ENCODE results near the gene TDRD3. TPM values are rescaled to one million over a fixed set of nuclear protein-coding genes. Genes with fewer than 3 reads are reported as not detected.

The TDRD3 gene
- 6.9 TPM for polyA plus RNA-seq (2013, experiment 1 of 2)
- 7.4 TPM for polyA plus RNA-seq (2013, experiment 2 of 2)

DNA sequence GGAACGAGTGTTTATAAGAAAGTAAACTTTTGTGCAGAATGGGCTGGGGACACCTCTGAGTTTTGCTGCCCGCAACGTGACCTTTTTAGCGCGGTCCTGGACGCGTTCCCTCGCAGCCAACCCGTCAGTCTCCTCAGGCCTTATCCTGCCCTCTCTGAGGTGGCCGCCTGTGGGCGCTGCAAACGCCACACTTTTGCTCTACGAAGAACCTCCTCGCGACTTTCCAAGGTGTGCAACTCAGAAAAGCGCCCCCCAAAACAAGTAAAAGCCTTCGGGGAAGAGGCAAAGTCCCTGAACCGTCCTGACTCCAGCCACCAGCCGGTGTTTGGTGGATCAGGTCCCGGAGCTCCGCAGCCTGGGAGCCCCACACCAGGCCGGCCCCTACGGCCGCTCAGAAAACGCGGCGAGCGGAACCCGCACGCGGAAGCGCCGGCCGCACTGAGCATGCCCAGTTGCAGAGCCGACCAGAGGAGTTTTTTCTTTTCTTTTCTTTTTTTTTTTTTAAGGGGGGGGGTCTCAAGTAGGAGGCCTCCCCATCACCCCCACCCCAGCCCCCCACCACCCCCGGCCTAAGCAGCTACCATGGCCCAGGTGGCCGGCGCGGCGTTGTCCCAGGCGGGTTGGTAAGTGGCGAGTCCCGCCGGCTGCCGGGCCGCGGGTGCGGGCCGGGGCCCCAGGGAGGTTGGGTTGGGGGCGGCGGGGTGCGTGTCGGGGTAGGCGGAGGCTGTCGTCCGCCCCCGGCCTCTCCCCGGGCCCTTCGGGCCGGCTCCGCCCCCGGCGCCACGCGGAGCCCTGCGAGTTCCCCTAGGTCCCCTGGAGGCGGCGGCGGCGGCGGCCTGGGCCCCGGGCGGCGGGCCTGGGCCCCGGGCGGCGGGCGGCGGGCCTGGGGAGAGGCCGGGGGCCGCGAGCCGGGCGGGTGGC, at the start of gene TDRD3:
Gene TDRD3 (plus strand): TSS at position 438 of the 921 bp plus-strand sequence. CDS start 145 bp downstream, at position 583.
- Histone ChIP-seq H3K9ac (ENCODE audit: low read length) (peak within 1 kb of the TSS; percentile 98), H3K4me3 (ENCODE audit: insufficient read depth in 1 of 2, low read depth in 1 of 2, low read length in 2 of 2) (peak within 1 kb of the TSS; percentile 77 to 96), H2BK12ac (ENCODE audit: low read length in 2 of 2) (peak within 1 kb of the TSS in 1 of 2 experiments; percentile 25), H4K91ac (ENCODE audit: low read length) (peak within 1 kb of the TSS; percentile 86), H3K18ac (ENCODE audit: low read depth in 1 of 2, low read length in 2 of 2) (peak within 1 kb of the TSS; percentile 89 to 93), H3K79me1 (replicated peaks; ENCODE audit: low read length, poor library complexity, severe bottlenecking) (peaks cover 9% of the 10 kb centered on the region), H3K27ac (ENCODE audit: low read length, poor library complexity, severe bottlenecking) (peak within 1 kb of the TSS; percentile 97), H3K4me2 (ENCODE audit: low read length, poor library complexity, severe bottlenecking) (peak within 1 kb of the TSS; percentile 91), H4K8ac (ENCODE audit: low read length) (peak within 1 kb of the TSS; percentile 94), H2AFZ (ENCODE audit: low read depth, low read length) (peak within 1 kb of the TSS; percentile 71), H3K36me3 (ENCODE audit: control insufficient read depth in 1 of 2, insufficient read depth in 2 of 2, low read depth in 1 of 2, low read length in 2 of 2) (no peaks in the 10 kb centered on the region), H3K4ac (ENCODE audit: low read depth in 1 of 2, low read length in 2 of 2) (peak within 1 kb of the TSS; percentile 82 to 91), H3K23ac (ENCODE audit: low read length in 2 of 2) (peak within 1 kb of the TSS in 1 of 2 experiments; percentile 35), H3K9me3 (ENCODE audit: control insufficient read depth, low read length) (no peaks in the 10 kb centered on the region), H2AK5ac (ENCODE audit: low read length, severe bottlenecking) (no peak within 1 kb of the TSS), H3K14ac (ENCODE audit: low read length in 2 of 2) (peak within 1 kb of the TSS; percentile 74 to 86), H3K27me3 (ENCODE audit: control insufficient read depth in 1 of 2, insufficient read depth in 1 of 2, low read length in 2 of 2) (no peaks in the 10 kb centered on the region), H2BK5ac (ENCODE audit: low read depth, low read length, poor library complexity, severe bottlenecking) (peak within 1 kb of the TSS; percentile 95), H3K4me1 (ENCODE audit: control insufficient read depth, insufficient read depth, low read depth, low read length) (no peaks in the 10 kb centered on the region), H2BK120ac (ENCODE audit: low read depth, low read length) (peak within 1 kb of the TSS; percentile 89), H2BK15ac (ENCODE audit: low read depth, poor library complexity, severe bottlenecking) (peak within 1 kb of the TSS; percentile 63)
- peak; percentile 92 for DNase-seq
- under 1% methylated on average over 38 of the region's 84 CpGs for WGBS

DNA sequence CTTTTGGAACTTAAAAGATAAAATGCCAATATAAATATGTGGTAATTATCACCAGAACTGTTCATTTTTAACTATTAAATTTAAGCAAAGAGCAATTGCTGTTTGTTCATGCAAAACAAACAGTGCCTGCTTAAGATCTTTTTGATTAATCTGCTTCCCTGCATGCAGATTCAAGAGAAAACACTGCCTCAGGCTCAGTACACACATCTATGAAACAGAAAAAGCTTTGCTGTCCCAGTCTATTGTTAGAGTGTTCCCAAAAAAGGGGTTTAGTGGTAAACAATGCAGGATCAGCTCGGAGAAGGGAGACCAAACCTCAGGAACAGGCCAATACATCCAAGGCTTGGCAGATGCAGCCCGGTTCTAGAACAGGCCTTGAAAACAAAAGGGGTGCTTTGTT, 49.3 kb upstream of the TDRD3 start:
- no peak overlapping the region for H3K4me2 ChIP-seq (ENCODE audit: low read length, poor library complexity, severe bottlenecking)
- no peak overlapping the region for H3K9ac ChIP-seq (ENCODE audit: low read length)
- no peak overlapping the region for H2AFZ ChIP-seq (ENCODE audit: low read depth, low read length)
- no peak overlapping the region for H2BK5ac ChIP-seq (ENCODE audit: low read depth, low read length, poor library complexity, severe bottlenecking)
- no peaks in the 10 kb centered on the region for H3K79me1 ChIP-seq (replicated peaks; ENCODE audit: low read length, poor library complexity, severe bottlenecking)
- H2BK12ac ChIP-seq (ENCODE audit: low read length in 2 of 2) = no peak overlapping the region
- H3K9me3 ChIP-seq (ENCODE audit: control insufficient read depth, low read length) = no peaks in the 10 kb centered on the region
- peaks cover 0 to 42% of the 10 kb centered on the region in 2 experiments for H3K27me3 ChIP-seq (ENCODE audit: control insufficient read depth in 1 of 2, insufficient read depth in 1 of 2, low read length in 2 of 2)
- WGBS = 86% methylated on average over 2 of the region's 2 CpGs
- H3K4me1 ChIP-seq (ENCODE audit: control insufficient read depth, insufficient read depth, low read depth, low read length) = peaks cover 4% of the 10 kb centered on the region
- no peak overlapping the region for H3K4ac ChIP-seq (ENCODE audit: low read depth in 1 of 2, low read length in 2 of 2)
- H3K23ac ChIP-seq (ENCODE audit: low read length in 2 of 2) = no peak overlapping the region
- no peak overlapping the region for H2BK15ac ChIP-seq (ENCODE audit: low read depth, poor library complexity, severe bottlenecking)
- H2AK5ac ChIP-seq (ENCODE audit: low read length, severe bottlenecking) = peak overlapping the region; percentile 21
- H3K36me3 ChIP-seq (ENCODE audit: control insufficient read depth in 1 of 2, insufficient read depth in 2 of 2, low read depth in 1 of 2, low read length in 2 of 2) = no peaks in the 10 kb centered on the region
- no peak overlapping the region for H4K91ac ChIP-seq (ENCODE audit: low read length)
- no peak overlapping the region for H3K18ac ChIP-seq (ENCODE audit: low read depth in 1 of 2, low read length in 2 of 2)
- H4K8ac ChIP-seq (ENCODE audit: low read length) = no peak overlapping the region
- H3K4me3 ChIP-seq (ENCODE audit: insufficient read depth in 1 of 2, low read depth in 1 of 2, low read length in 2 of 2) = no peak overlapping the region
- no peak overlapping the region for H3K27ac ChIP-seq (ENCODE audit: low read length, poor library complexity, severe bottlenecking)
- no peak for DNase-seq
- no peak overlapping the region for H2BK120ac ChIP-seq (ENCODE audit: low read depth, low read length)
- H3K14ac ChIP-seq (ENCODE audit: low read length in 2 of 2) = no peak overlapping the region

DNA sequence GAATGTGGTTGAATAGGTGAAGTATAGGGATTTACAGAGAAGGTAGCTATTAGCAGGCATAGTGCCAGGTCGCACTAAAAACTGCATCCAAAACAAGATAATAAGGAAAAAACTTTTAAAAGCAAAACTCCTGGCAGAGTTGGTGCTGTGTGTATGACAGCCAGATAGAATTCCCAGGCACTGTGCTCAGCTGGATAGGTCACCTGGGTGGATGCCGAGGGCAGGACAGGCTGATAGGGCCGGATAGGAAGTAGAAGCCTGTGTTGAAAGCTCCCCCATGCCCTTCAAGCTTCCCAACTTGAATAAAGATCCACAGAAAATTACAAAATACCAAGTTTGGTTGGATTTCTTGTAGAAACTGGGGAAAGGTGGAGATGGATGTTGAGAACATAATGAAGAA, 48.9 kb upstream of the TDRD3 start:
- WGBS = no CpG with 5 or more reads among the region's 3 CpGs

DNA sequence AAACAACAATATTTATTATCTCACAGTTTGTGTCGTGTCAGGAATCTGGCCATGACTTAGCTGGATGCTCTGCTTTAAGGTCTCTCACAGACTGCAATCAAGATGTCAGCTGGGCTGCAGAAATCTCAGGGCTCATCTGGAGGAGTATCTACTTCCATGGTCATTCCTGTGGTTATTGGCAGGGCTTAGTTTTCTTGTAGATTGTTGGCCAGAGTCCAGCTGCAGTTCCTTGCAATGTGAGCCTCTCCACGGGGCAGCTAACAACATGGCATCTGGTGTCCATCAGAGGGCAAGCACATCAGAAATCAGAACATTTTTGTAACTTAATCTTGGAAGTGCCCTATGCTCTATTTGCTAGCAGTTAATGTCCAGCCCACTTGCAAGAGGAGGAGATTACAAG, 45.7 kb upstream of the TDRD3 start:
- H2AFZ ChIP-seq (ENCODE audit: low read depth, low read length) = no peak overlapping the region
- no peak overlapping the region for H2BK15ac ChIP-seq (ENCODE audit: low read depth, poor library complexity, severe bottlenecking)
- 45% methylated on average over 2 of the region's 2 CpGs for WGBS

More for the DNA sequence above, 48.9 kb upstream of the TDRD3 start:
- Histone ChIP-seq H3K9me3 (ENCODE audit: control insufficient read depth, low read length) (no peaks in the 10 kb centered on the region), H4K91ac (ENCODE audit: low read length) (no peak overlapping the region), H3K14ac (ENCODE audit: low read length in 2 of 2) (no peak overlapping the region), H3K27me3 (ENCODE audit: control insufficient read depth in 1 of 2, insufficient read depth in 1 of 2, low read length in 2 of 2) (peaks cover 0 to 41% of the 10 kb centered on the region in 2 experiments), H3K23ac (ENCODE audit: low read length in 2 of 2) (no peak overlapping the region), H2BK15ac (ENCODE audit: low read depth, poor library complexity, severe bottlenecking) (no peak overlapping the region), H2BK5ac (ENCODE audit: low read depth, low read length, poor library complexity, severe bottlenecking) (no peak overlapping the region), H3K18ac (ENCODE audit: low read depth in 1 of 2, low read length in 2 of 2) (no peak overlapping the region), H2AFZ (ENCODE audit: low read depth, low read length) (no peak overlapping the region), H3K4me3 (ENCODE audit: insufficient read depth in 1 of 2, low read depth in 1 of 2, low read length in 2 of 2) (no peak overlapping the region), H3K27ac (ENCODE audit: low read length, poor library complexity, severe bottlenecking) (no peak overlapping the region), H3K79me1 (replicated peaks; ENCODE audit: low read length, poor library complexity, severe bottlenecking) (no peaks in the 10 kb centered on the region), H3K9ac (ENCODE audit: low read length) (no peak overlapping the region), H3K36me3 (ENCODE audit: control insufficient read depth in 1 of 2, insufficient read depth in 2 of 2, low read depth in 1 of 2, low read length in 2 of 2) (no peaks in the 10 kb centered on the region), H3K4me2 (ENCODE audit: low read length, poor library complexity, severe bottlenecking) (no peak overlapping the region), H3K4ac (ENCODE audit: low read depth in 1 of 2, low read length in 2 of 2) (no peak overlapping the region), H2BK120ac (ENCODE audit: low read depth, low read length) (no peak overlapping the region), H2AK5ac (ENCODE audit: low read length, severe bottlenecking) (peak overlapping the region; percentile 21), H2BK12ac (ENCODE audit: low read length in 2 of 2) (no peak overlapping the region), H3K4me1 (ENCODE audit: control insufficient read depth, insufficient read depth, low read depth, low read length) (peaks cover 4% of the 10 kb centered on the region), H4K8ac (ENCODE audit: low read length) (no peak overlapping the region)
- no peak for DNase-seq

More for the DNA sequence above, 45.7 kb upstream of the TDRD3 start:
- H3K4me2 ChIP-seq (ENCODE audit: low read length, poor library complexity, severe bottlenecking) = no peak overlapping the region
- no peaks in the 10 kb centered on the region for H3K79me1 ChIP-seq (replicated peaks; ENCODE audit: low read length, poor library complexity, severe bottlenecking)
- H2AK5ac ChIP-seq (ENCODE audit: low read length, severe bottlenecking) = no peak overlapping the region
- H3K27me3 ChIP-seq (ENCODE audit: control insufficient read depth in 1 of 2, insufficient read depth in 1 of 2, low read length in 2 of 2) = peaks cover 0 to 18% of the 10 kb centered on the region in 2 experiments
- no peak overlapping the region for H2BK5ac ChIP-seq (ENCODE audit: low read depth, low read length, poor library complexity, severe bottlenecking)
- no peak overlapping the region for H2BK120ac ChIP-seq (ENCODE audit: low read depth, low read length)
- no peak overlapping the region for H3K14ac ChIP-seq (ENCODE audit: low read length in 2 of 2)
- H3K9me3 ChIP-seq (ENCODE audit: control insufficient read depth, low read length) = no peaks in the 10 kb centered on the region
- no peak overlapping the region for H3K4ac ChIP-seq (ENCODE audit: low read depth in 1 of 2, low read length in 2 of 2)
- H3K36me3 ChIP-seq (ENCODE audit: control insufficient read depth in 1 of 2, insufficient read depth in 2 of 2, low read depth in 1 of 2, low read length in 2 of 2) = no peaks in the 10 kb centered on the region
- H3K18ac ChIP-seq (ENCODE audit: low read depth in 1 of 2, low read length in 2 of 2) = no peak overlapping the region
- peak overlapping the region; percentile 75 for H3K27ac ChIP-seq (ENCODE audit: low read length, poor library complexity, severe bottlenecking)
- peaks cover 4% of the 10 kb centered on the region for H3K4me1 ChIP-seq (ENCODE audit: control insufficient read depth, insufficient read depth, low read depth, low read length)
- H3K23ac ChIP-seq (ENCODE audit: low read length in 2 of 2) = no peak overlapping the region
- no peak overlapping the region for H3K4me3 ChIP-seq (ENCODE audit: insufficient read depth in 1 of 2, low read depth in 1 of 2, low read length in 2 of 2)
- no peak overlapping the region for H4K91ac ChIP-seq (ENCODE audit: low read length)
- no peak overlapping the region for H4K8ac ChIP-seq (ENCODE audit: low read length)
- no peak overlapping the region for H2BK12ac ChIP-seq (ENCODE audit: low read length in 2 of 2)
- no peak overlapping the region for H3K9ac ChIP-seq (ENCODE audit: low read length)
- DNase-seq = peak; percentile 74

Data from mesenchymal stem cell (in vitro differentiated cells and primary cell).